Transverse colon (tissue), 4 donors: Measurements from ENCODE around the gene RABL6. TPM values are rescaled to one million over a fixed set of nuclear protein-coding genes. Genes with fewer than 3 reads are reported as not detected.
"Not testable (repeated sequence)": the region's sequence is repeated elsewhere in the genome, so short reads cannot be mapped to it uniquely, and the experiment has no call there.

Experiments
- DNase-seq: peaks from one replicate; pipeline ENCODE4 v3.0.0-alpha.2; 2019
- H3K27ac ChIP-seq, 4 donors: fragments of 200-600 bp; sonication (generic); 2 replicates each; pipeline ENCODE4 v1.5.1; 2016 to 2018; ENCODE audit warnings: inconsistent platforms in 4 of 4
- H3K27me3 ChIP-seq: fragments of 200-600 bp; sonication (generic); 2 replicates; pipeline ENCODE4 v1.5.1; 2017; ENCODE audit warnings: inconsistent platforms
- H3K36me3 ChIP-seq, 4 donors: fragments of 200-600 bp; sonication (generic); 2 replicates each; pipeline ENCODE4 v1.5.1; 2017 to 2019; ENCODE audit warnings: inconsistent platforms in 4 of 4
- H3K4me1 ChIP-seq, 4 donors: fragments of 200-600 bp; sonication (generic); 2 replicates each; pipeline ENCODE4 v1.5.1; 2017 to 2020; ENCODE audit warnings: inconsistent platforms in 4 of 4
- H3K4me3 ChIP-seq, 4 donors: fragments of 200-600 bp; sonication (generic); 1 replicate in 1 of 4; 2 replicates in 3 of 4; pipeline versions ENCODE4 v1.5.1 to v1.6.1; 2017 to 2019; ENCODE audit warnings: inconsistent platforms in 4 of 4
- H3K9me3 ChIP-seq, 2 donors: fragments of 200-600 bp; sonication (generic); 2 replicates each; pipeline ENCODE4 v1.5.1; 2017 to 2019; ENCODE audit warnings: inconsistent platforms in 2 of 2
- CTCF ChIP-seq, 5 experiments: fragments of 200-600 bp in 3 of 5; fragments of 450-650 bp in 2 of 5; sonication (generic) in 3 of 5; IDR thresholded peaks; 1 replicate in 2 of 5; 2 replicates in 3 of 5; pipeline ENCODE4 v1.5.1; 2016 to 2017; ENCODE audit warnings: antibody characterized with exemption in 5 of 5, inconsistent platforms in 3 of 5, mild to moderate bottlenecking in 2 of 5, moderate library complexity in 1 of 5
- EP300 ChIP-seq: sonication (generic); formaldehyde crosslinking; IDR thresholded peaks from one replicate; pipeline ENCODE4 v1.6.1; 2017; ENCODE audit warnings: antibody characterized with exemption, low read depth
- POLR2A ChIP-seq: fragments of 450-650 bp; IDR thresholded peaks from one replicate; pipeline ENCODE4 v1.6.1; 2016; ENCODE audit warnings: antibody characterized with exemption, mild to moderate bottlenecking, moderate library complexity
- POLR2AphosphoS5 ChIP-seq, 3 donors: sonication (generic); formaldehyde crosslinking; IDR thresholded peaks; one replicate each; pipeline ENCODE4 v1.6.1; 2016; ENCODE audit warnings: antibody characterized with exemption in 3 of 3
- WGBS, 2 donors: methylation state at CpG; one replicate each; pipeline ENCODE4 v1.1.5; 2018; ENCODE audit warnings: low coverage in 1 of 2; 5-methylcytosine and 5-hydroxymethylcytosine counted together
- in situ Hi-C, 4 donors: fragments of 200-750 bp; cut with MboI; loops; one replicate each; pipeline versions ENCODE4 v1.15.0 to v1.15.1; 2017; ENCODE audit warnings: low sequenced_read_pairs in 3 of 4, low pct_ligation_motif_present in 1 of 4, low pct_unique_long_range_greater_than_20kb in 1 of 4
- intact Hi-C: fragments of 100-400 bp; cut with DNase I; formaldehyde crosslinking; loops from one replicate; pipeline ENCODE4 v1.15.1; 2023; ENCODE audit warnings: low total_unique reads
- total RNA-seq, 4 donors: library from RNA; depleted of rRNA; stranded (reverse); fragments of >200 nt; gene quantifications; one replicate each; pipeline ENCODE4 v1.1.0, GENCODE V29; 2016

The RABL6 gene
- total RNA-seq, 4 donors from 2014 or later: 71.3 to 227 (median 160) TPM

GRCh38 chr9:136880651-136881050 lies 72.9 kb downstream of the RABL6 start:
- DNase-seq: no peak

GRCh38 chr9:136881691-136882108 lies 74.0 kb downstream of the RABL6 start:
- intact Hi-C loops: no loop called here
- H3K4me3 ChIP-seq: peak overlapping the region in 1 of 4 donors; percentile 30

More at GRCh38 chr9:136880651-136881050, 72.9 kb downstream of the RABL6 start:
- Histone ChIP-seq H3K36me3 (no peaks in the 10 kb centered on the region), H3K27me3 (no peaks in the 10 kb centered on the region), H3K9me3 (no peaks in the 10 kb centered on the region), H3K27ac (no peak overlapping the region), H3K4me1 (peaks cover 0 to 26% (median 16%) of the 10 kb centered on the region in 4 donors), H3K4me3 (no peak overlapping the region)
- 77% methylated on average over 3 to 11 of the region's 11 CpGs for WGBS, 2 donors
- intact Hi-C loops: no loop called here
- TF ChIP-seq CTCF (IDR thresholded peaks at IDR 0.05) (no peak), POLR2A (no peak), EP300 (no peak), POLR2AphosphoS5 (IDR thresholded peaks at IDR 0.05) (no peak)
- in situ Hi-C loops: no loop called here

GRCh38 chr9:136882109-136882946 lies 74.6 kb downstream of the RABL6 start:
- intact Hi-C loops: no loop called here
- in situ Hi-C loops: no loop called here
- 36 to 40% methylated on average over 1 to 19 of the region's 19 CpGs for WGBS, 2 donors
- Histone ChIP-seq H3K4me1 (peaks cover 0 to 32% (median 24%) of the 10 kb centered on the region in 4 donors), H3K27ac (peak overlapping the region; percentile 55 to 65 (median 62)), H3K27me3 (no peaks in the 10 kb centered on the region), H3K4me3 (peak overlapping the region in 1 of 4 donors; percentile 30), H3K9me3 (no peaks in the 10 kb centered on the region), H3K36me3 (no peaks in the 10 kb centered on the region)
- TF ChIP-seq POLR2AphosphoS5 (IDR thresholded peaks at IDR 0.05): no peak
- TF ChIP-seq POLR2A: no peak
- peak in 1 of 5 experiments; percentile 41 for TF ChIP-seq CTCF (IDR thresholded peaks at IDR 0.05)
- TF ChIP-seq EP300: no peak
- DNase-seq: peak; percentile 72

More at GRCh38 chr9:136881691-136882108, 74.0 kb downstream of the RABL6 start:
- no peaks in the 10 kb centered on the region for H3K27me3 ChIP-seq
- 4% methylated on average over 9 of the region's 9 CpGs; no CpG with 5 or more reads in 1 of the 2 donors for WGBS, 2 donors
- in situ Hi-C loops: no loop called here
- H3K9me3 ChIP-seq: no peaks in the 10 kb centered on the region
- TF ChIP-seq EP300: no peak
- peak in 1 of 3 donors; percentile 22 for TF ChIP-seq POLR2AphosphoS5 (IDR thresholded peaks at IDR 0.05)
- no peak for TF ChIP-seq CTCF (IDR thresholded peaks at IDR 0.05)
- TF ChIP-seq POLR2A: no peak
- no peaks in the 10 kb centered on the region for H3K36me3 ChIP-seq
- H3K27ac ChIP-seq: peak overlapping the region; percentile 55 to 65 (median 62)
- DNase-seq: peak; percentile 65
- H3K4me1 ChIP-seq: peaks cover 0 to 28% (median 19%) of the 10 kb centered on the region in 4 donors

- H3K4me3 ChIP-seq, intact Hi-C loops, in situ Hi-C loops, H3K9me3 ChIP-seq, H3K36me3 ChIP-seq, H3K27me3 ChIP-seq, DNase-seq: not testable (repeated sequence)
- peaks cover 0 to 38% (median 29%) of the 10 kb centered on the region in 4 donors for H3K4me1 ChIP-seq
- WGBS, 2 donors: 92 to 100% methylated on average over 2 to 9 of the region's 9 CpGs
- H3K27ac ChIP-seq: peak overlapping the region in 3 of 4 donors; percentile 12 to 65 (median 59)
These were observed 75.2 kb downstream of the RABL6 start for GRCh38 chr9:136882947-136883283.

GRCh38 chr9:136883670-136884069 lies 75.9 kb downstream of the RABL6 start:
- DNase-seq, H3K9me3 ChIP-seq, H3K36me3 ChIP-seq, H3K27ac ChIP-seq, intact Hi-C loops, in situ Hi-C loops, H3K27me3 ChIP-seq, H3K4me3 ChIP-seq: not testable (repeated sequence)
- 75 to 88% methylated on average over 7 to 10 of the region's 10 CpGs for WGBS, 2 donors
- peaks cover 0 to 40% (median 30%) of the 10 kb centered on the region in 4 donors for H3K4me1 ChIP-seq
